ENCODE results near the gene GUCD1.
A peak's percentile ranks its signal among the peaks of the same experiment; 100 is the strongest.
"Not testable (repeated sequence)": the region's sequence is repeated elsewhere in the genome, so short reads cannot be mapped to it uniquely, and the experiment has no call there.

GUCD1 gene

DNA sequence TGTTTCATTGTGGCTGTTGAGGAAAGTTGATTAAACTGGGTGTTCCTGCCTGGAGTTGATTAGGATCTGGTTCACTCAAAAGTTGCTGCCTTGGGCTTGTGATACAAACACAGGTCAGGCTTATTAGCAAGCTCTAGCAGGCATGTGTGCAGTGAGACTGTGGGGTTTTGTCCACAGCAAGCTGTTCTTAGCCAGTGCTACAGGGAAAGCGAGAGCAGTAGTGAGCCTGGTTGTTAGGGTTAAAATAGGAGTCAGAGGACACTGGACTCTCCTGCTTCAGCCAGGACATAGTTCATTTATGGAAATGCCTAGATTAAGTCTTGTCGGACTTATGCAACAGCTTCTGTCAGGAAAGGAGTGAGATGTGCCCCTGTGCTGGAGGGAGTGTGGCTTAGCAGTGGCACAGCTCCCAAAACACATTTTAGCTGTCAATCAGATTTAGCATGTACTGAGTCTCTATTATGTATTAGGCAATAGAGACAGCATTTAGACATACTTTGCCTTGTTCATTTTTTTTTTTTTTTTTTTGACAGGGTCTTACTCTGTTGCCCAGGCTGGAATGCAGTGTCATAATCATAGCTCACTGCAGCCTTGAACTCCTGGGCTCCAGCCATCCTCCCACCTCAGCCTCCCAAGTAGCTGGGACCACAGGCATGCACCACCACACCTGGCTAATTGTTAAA is 9.6 kb upstream of the GUCD1 start:
- DNase-seq = no peak

DNA sequence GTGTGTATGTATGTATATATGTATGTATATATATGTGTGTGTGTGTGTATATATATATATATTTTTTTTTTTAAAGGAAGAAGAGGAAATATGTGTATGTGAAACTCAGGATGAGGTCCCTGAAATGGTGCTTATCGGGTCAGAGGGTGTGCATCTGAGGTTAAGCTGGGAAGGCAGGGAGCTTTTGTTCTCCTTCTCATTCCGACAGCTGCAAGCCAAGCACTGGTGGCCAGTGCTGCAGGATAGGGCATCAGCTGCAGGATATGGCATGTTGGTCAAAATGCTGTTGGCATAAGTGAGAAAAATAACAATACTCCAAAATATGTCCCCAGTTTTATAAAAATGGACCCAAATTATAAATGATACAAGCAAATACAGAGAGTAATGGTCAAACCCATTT is 8.3 kb upstream of the GUCD1 start:
- DNase-seq = no peak

DNA sequence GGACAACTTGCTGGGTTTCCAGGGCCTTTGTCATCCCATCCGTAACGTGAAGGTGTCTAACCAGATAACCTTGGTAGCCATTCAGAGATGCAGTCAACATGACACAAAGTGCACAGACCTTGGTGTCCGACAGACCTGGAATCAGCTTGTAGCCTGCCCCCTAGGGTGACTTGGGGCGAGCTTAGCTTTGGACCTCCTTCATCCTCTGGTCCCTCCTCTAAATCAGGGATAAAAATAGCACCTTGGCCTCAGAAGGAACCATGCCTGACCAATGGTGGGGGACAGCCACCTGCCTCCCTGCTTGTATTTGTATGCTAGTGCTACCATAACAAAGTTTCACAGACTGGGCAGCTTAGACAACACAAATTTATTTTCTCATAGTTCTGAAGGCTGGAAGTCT is 4.5 kb upstream of the GUCD1 start:
- no peak for DNase-seq

DNA sequence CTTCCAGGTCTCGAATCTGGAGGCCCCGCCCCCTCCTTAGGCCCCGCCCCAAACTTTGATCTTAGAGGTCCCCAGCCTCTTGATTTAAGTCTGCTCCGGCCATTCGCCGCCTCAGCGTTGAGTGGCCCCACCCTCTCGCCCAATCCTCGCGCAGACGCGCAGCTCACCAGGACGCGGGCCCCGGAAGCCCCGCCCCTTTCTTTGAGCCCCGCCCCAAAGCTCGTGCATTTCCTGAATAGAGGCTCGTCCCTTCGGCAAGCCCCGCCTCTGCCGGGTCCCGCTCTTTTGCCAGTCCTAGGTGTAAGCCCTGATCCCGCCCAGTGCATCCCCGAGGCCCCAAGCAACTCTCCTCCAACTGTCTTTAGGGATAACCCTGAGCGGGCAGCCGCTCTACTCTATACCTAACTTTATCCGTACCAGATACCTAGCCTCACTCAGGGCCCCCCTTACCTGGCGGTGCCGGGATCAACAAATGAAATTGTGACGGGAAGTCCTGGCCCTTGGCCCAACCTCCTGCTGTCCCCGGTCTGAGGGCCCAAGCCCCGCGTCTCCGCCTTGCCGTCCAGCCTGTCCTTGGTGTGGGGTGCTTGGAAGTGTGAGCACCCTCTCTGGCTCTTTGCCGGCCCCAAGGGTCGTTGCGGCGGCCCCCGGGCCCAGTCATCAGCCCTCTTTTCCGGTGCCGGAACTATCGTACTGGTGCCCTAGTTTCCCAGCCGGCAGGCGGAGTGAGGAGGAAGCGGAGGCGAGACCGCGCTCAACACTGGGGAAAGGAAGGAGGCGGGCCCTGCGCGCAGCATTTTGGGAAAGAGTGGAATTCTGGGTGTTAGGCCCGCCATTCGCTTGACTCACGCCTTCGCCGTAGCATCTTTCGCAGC is 464 bp upstream of the GUCD1 start, which contains the start of gene SNRPD3:
Gene SNRPD3, plus strand, starts transcription at position 835 of the 875 bp plus-strand sequence. CDS start 1,676 bp downstream, outside the sequence.
- DNase-seq = peak; percentile 85 to 100 (median 99)

DNA sequence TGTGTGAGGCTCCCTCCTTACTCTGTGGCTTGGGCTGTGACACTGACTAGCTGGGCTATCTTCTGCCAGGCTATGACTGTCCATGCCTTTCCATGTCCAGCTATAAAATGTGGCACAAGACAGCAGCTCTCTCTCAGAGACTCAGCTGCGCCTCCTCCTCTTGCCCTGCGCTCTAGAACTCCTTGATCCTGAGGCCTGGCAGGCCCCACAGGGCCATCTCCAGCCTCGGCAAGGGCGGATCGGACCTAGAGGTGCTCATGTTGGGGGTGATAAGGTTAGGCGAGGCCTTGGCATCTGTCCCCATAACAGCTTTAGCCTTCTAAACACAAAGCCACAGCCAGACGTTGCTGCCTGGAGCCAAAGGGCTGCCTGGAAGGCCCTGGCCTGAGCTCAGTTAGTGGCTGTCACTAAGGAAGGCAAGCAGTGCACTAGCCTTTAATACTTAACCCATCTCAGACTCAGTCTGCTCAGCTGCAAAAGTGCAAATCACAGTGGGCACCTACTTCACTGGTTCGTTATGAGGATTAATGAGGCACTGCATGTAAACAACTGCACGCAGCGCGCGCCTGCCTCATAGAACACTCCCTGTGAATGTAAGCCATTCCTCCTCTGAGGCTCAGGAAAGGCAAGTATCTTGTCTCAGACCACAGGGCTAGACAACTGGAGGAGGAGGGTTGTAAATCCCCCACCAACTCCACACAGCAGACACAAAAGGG is 1.2 kb downstream of the GUCD1 start:
- DNase-seq = peak in 1 of 14 donors; percentile 35

DNA sequence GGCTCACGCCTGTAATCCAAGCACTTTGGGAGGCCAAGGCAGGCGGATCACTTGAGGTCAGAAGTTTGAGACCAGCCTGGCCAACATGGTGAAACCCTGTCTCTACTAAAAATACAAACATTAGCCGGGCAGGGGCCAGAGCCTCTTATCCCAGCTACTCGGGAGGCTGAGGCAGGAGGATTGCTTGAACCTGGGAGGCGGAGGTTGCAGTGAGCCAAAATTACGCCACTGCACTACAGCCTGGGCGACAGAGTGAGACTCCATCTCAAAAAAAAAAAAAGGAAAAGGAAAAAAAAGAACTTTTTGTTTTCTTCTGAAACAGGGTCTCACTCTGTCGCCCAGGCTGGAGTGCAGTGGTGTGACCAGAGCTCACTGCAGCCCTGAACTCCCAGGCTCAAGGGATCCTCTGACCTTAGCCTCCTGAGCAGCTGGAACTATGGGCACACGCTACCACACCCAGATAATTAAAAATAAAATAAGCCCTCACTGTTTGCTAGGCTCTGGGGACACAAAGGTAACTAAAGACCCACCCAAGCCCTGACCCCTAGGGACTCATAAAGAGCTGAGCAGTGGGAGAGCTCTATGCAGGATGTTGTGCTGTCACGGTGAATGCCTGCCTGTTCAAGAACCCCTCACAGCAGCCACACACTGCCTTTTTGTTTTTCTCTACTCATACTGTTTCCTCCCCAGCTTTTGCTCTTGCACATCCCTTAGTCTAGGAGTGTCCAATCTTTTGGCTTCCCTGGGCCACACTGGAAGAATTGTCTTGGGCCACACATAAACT is 2.2 kb downstream of the GUCD1 start:
- DNase-seq = not testable (repeated sequence)

DNA sequence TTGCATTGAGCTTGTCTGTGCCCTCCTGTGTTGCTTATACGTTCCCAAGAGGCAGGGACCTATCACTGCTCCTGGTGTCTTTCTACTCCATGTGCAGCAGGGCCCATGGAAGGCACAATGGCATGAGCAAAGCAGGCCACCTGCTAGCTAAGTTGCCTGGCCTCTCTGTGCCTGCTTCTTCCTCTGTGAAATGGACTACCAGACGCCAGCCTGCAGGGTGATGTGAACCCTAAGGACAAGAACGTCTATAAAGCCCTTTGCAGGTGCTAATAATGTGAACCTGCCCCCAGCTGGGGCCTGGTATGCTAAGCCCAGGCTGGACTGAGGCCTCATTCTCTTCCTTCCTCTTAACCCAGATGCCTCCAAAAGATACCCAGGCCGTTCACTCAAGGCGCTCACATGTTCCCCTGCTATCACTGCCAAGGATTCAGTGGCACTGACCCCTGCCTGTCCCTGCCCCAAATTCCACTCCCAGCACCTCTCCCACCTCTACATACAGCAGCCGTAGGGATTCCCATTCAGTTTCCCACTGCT is 4.0 kb downstream of the GUCD1 start:
- DNase-seq = no peak

DNA sequence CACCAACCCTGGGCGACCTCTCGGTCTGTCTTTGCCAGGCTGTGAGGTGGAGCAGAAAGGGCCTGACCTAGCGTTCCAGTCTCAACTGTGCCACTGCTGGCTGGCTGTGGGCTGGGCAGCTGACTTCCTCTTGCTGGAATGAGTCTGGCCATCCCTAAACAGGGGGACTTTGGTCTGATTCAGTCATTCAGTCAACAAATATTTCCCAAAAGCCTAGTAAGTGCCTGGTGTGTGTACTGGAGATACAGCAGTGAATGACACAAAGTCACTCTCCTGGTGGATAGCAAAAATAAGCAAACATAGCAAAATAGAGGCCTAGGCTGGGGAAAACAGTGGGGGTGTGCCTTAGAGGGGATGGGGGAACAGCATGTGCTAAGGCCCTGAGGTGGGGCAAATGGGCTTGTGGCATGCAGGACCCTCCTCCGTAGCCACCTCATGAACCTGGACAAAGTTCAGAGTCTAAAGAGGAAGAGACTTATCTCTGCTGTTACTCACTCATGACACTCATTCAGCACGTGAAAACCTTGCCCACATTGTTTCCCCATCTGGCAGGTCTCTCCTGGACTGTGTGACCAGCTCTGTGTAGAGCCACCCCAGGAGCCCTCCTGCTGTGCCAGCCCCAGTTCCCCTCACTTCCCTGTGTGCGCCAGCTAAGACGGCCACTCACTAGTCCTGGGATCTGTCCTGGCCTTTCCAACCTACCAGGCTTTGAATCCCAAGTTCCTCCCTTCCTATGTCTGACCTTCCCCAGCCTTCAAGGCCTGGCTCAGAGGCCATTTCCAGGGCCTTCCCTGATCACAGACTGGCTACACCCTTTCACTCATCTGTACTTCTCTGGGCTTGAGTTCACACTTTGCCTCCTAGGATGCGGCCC is 4.7 kb downstream of the GUCD1 start:
- peak in 1 of 14 donors; percentile 17 for DNase-seq

DNA sequence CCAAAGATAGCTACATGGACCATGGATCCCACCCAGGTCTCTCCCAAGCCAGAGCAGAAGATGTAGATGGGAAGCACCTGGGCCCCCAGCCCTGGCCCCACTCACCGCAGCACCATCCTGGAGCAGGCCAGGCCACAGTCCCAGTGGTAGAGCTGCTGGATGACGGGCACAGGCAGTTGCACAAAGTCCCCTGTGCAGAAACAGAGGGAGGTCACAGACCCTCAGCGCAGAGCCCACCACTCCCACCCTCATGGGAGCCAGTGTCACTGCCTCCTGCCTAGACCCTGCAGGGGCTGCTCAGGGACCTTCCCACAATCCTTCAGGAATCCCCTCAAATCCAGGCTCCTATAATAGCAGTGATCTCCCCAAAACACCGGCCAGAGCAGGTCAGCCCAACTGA is 6.1 kb downstream of the GUCD1 start:
- no peak for DNase-seq

DNA sequence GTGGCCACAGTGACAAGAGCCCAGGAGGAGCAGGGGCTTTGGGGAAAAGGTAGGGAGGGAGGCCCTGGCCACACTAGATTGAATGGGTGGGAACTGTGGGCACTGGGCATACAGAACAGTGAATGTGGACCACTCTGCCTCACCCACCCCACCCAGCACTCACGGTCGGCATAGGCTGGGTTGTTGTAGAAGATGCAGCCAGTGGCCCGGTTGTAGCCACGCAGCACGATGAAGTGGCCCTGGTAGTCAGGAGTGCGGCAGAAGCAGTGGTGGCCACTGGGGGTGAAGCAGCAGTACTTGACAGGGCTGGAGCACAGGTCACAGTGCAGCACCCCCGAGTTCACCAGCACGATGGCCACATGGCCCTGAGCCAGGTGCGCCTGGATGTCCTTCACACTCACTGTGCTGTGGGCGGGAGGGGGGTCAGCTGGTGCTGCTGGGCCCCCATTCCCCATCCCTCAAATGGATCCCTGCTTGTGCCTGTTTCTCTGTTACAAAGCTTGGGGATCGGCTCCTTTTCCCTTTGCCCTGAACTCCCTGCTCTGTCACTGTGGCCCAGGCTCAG is 11.2 kb downstream of the GUCD1 start:
- DNase-seq = no peak

DNA sequence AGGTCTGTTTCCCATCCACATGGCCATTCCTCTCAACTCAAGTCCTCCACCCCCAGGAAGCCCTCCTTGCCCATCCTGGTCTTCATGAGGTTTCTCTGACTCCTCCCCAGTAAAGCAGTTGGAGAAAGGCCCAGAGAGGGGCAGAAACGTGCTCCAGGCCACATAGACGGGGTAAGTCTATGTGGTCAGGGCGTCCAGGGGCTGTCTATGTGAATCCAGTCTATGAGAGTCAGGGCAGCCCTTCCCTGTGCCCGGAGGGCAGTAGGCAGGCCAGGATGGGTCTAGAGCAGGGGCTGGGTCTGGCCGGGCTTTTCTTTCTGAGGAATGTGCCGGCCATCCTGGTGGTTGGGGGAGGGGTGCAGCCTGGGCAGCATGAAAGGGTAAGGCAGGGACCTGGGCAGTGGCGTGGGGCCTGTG is 11.7 kb downstream of the GUCD1 start:
- DNase-seq = no peak

DNA sequence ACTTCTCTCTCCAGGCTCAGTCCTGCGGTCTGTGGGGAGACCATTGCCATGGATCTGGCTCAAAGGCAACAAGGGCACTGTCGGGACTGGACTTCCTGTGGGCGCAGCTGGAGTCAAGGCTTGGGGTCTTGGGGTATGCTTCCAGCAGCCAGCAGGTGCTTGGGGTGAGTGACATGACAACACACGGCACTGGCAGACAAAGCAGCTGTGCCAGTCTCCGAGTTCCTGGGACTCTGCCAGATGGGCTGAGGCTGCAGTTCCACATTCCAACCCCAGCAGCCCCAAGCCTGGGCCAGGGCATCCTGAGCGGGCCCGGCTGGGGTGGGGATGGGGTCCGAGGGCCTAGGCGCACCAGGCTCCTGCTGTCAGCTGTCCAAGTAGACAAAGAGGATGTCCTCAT is 12.3 kb downstream of the GUCD1 start:
- DNase-seq = peak in 6 of 14 donors; percentile 5 to 24 (median 10)

DNA sequence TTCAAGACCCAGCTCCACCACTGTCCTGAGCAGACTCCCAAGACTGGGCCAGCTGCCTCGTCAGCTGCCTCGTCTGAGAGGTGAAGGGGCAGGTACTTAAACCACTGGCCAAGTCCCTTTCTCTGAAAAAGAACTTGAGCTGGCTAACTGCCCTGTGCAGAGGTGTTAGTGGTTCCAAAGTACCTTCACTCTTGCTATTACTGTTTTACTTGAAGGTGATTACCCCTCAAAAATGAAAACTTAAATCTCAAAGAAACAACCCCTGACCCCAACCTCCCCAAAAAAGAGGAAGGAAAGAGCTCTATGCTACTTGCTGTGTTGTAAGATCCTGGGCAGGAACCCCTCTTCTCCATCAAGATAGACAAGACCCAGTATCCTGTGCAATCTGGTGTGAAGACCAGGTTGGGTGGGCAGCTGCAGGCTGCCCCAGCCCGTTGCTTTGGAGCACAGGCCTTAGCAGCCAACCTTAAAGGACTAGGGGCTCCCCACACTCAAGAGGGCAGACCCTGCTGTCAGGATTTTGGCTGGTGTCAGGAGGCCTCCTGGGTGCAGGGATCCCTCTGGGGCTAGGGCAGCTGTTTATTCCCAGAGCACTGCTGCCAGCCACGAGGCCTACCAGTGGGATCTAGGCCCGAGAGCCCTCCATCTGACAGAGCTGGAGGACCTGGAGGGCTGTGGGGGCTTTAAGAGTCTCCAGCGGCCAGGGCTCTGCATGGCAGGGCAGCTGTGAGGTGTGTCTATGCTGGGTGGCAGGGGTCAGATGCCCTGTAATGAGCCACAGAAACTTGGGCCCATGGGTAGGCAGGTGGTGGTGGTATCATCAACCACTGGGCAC is 13.0 kb downstream of the GUCD1 start:
- DNase-seq = no peak

DNA sequence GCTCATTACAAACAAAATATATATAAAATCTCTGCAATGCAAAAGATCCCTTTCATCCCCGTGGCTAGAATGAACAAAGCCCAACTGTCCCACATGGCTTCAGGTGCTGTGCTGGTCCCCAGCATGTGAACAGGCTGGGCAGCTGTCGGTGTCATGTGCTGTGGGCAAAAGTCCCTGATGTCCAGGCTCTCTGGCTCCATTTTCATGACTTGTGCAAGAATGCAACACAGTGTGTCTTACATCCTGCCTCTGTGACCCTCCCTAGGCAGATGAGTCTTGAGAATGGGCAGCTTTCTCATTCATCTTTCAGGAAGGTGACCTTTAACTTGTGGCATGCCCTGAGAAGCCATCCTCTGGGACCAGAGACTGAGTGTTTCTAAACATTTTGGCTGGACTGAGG is 14.5 kb downstream of the GUCD1 start:
- DNase-seq = peak in 1 of 14 donors; percentile 4

DNA sequence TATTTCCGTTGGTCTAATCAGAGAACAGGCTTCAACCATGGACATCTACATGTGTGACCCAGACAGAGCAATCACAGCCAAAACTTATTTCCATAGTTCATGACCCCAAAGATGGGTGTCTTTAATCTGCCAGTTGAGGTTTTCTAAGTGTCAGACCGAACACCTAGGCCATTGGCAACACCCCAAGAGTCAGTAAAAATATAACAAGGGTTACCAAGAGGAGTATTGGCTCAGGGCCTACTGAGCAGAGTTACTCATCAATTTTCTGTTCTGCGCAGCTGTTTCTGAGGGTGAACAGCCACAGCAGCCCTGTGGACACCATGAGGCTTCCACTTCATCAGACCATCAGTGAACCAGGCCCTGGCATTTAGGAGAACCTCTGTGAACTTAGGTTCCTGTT is 18.8 kb downstream of the GUCD1 start:
- no peak for DNase-seq

DNA sequence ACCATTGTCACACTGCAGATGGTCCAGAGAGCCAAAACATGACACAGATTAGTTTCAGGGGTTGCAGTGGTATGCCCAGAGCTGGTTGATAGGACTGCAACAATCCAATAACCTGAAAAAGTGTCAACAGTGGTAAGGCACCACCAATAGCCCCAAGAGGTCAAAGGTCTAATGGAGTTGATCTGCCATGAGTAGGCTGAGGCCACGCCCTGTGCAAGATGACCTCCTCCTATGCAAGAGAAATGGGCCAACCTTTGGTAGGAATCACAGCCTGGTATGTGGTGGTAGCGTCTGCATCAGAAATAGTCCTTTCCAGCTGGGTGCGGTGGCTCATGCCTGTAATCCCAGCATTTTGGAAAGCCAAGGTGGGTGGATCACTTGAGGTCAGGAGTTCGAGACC is 19.6 kb downstream of the GUCD1 start:
- no peak for DNase-seq

DNA sequence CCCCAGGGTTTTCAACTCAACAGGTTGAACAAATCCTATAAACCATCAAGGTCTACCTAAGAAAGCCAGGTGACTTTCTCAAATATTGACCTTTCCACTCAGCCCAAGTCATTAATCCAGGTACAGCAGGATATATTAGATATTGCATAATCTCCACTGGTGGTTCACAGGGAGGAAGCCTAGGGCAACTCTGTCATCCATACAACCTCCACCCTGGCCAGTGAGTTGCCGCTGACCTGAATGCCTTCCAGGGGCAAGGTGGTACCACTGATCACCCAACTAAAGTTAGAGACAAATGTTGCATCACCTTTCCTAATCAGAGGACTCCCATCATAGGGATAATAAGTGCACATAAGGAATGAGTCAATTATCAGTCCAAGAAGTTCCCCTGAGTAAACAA is 22.9 kb downstream of the GUCD1 start:
- DNase-seq = no peak

DNA sequence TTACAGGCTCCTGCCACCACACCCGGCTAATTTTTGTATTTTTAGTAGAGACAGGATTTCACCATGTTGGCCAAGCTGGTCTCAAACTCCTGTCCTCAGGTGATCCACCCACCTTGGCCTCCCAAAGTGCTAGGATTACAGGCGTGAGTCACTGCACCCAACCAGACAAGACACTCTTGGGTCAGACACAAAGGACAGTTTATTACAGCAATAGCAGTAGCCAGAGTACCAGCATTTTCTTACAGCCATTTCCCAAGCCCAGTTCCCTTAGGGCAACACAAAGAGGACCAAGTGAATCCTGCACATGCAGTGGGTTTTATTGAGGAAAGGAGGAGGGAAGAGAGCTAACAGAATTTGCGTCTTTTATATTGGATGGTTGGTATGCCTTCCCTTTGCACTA is 24.0 kb downstream of the GUCD1 start:
- DNase-seq = not testable (repeated sequence)

DNA sequence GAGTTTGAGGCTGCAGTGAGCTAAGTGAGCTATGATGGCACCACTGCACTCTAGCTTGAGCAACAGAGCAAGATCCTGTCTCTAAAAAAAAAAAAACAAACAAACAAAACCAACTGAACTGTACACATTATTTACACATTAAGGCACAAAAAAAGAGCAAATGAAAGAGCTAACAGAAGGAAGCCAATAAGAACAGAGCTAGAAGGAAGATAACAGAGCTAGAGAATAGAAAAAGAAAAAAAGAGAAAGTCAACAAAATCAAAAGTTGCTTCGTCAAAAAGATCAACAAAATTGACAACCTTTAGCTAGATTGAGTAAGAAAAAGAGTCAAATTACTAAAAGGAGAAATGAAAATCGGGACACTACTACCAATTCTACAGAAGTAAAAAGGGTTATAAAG is 25.0 kb downstream of the GUCD1 start:
- DNase-seq = no peak

DNA sequence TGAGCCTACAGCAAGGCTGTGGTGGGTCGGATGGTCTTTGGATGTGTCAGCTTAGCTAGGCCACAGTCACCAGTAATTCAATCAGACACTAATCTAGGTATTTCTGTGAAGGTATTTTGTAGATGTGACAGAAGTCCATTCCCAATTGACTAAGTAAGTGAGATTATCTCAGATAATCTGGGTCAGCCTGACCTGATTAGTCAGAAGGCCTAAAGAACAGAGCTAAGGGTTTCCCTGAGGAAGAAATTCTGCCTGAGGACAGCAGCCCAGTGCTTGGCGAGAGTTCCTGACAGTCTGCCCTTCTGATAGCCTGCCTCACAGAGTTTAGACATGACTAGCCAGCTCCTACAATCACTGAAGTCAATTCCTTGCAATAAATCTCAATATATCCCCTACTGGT is 28.7 kb downstream of the GUCD1 start:
- DNase-seq = no peak
